Measurements from ENCODE around the gene STPG1. TPM values are rescaled to one million over a fixed set of nuclear protein-coding genes. Genes with fewer than 3 reads are reported as not detected.

Gene STPG1
- total RNA-seq, 1 donor from 2014 or later = 4.2 TPM

DNA sequence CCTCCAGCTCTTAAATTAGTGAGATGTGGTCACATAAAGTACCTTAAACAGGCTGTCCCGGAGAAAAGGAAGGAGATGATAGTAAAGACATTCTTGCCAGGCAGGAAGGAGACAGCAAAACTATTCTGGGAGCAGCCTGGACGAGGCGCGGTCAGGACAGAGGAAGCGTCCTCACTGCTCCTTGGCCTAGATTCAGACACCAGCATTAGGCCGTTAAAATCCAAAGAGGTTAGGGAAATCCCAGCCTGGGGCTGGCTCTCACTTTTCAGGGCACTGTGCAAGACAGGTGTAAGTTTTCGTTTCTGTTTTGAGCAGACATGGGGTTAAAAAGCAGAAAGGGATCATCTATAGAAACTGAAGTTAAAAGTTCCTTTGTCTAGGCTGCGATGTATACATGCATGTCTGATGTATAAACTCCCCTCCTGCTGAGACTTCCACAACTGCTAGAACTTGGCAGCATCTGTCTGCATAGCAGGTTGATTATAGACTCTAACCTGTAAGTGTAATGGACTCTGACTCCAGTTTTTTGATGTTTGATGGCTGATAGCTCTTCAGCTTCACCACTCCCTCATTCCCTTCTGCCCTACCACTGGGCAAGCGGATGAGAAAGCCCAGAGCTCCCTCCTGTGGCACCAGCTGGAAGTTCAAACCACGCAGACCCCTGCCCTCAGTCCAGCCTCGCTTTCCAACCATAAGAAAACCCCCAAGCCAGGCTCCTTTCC lies 21.5 kb downstream of the STPG1 start:
- DNase-seq (ENCODE audit: extremely low spot score in 2 of 2) = peak in 1 of 2 donors; percentile 87
- TF ChIP-seq POLR2AphosphoS5 (IDR thresholded peaks at IDR 0.05; ENCODE audit: insufficient read depth in 1 of 2, low read depth in 1 of 2) = no peak
- TF ChIP-seq, protein P1, sequence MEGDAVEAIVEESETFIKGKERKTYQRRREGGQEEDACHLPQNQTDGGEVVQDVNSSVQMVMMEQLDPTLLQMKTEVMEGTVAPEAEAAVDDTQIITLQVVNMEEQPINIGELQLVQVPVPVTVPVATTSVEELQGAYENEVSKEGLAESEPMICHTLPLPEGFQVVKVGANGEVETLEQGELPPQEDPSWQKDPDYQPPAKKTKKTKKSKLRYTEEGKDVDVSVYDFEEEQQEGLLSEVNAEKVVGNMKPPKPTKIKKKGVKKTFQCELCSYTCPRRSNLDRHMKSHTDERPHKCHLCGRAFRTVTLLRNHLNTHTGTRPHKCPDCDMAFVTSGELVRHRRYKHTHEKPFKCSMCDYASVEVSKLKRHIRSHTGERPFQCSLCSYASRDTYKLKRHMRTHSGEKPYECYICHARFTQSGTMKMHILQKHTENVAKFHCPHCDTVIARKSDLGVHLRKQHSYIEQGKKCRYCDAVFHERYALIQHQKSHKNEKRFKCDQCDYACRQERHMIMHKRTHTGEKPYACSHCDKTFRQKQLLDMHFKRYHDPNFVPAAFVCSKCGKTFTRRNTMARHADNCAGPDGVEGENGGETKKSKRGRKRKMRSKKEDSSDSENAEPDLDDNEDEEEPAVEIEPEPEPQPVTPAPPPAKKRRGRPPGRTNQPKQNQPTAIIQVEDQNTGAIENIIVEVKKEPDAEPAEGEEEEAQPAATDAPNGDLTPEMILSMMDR (IDR thresholded peaks at IDR 0.05) = peak; percentile 58 to 73 (median 73)
- H3K4me3 ChIP-seq = no peak overlapping the region
- H3K9me3 ChIP-seq = no peaks in the 10 kb centered on the region
- peak overlapping the region; percentile 84 for H3K27ac ChIP-seq
- H3K36me3 ChIP-seq = no peaks in the 10 kb centered on the region
- H3K27me3 ChIP-seq = no peaks in the 10 kb centered on the region
- H3K4me1 ChIP-seq = peaks cover 11% of the 10 kb centered on the region
- intact Hi-C loops (cut with DNase I) = loop anchor here (5.0 kb wide), 1 partner anchor 190 kb away; no protein-coding TSS in a partner anchor

DNA sequence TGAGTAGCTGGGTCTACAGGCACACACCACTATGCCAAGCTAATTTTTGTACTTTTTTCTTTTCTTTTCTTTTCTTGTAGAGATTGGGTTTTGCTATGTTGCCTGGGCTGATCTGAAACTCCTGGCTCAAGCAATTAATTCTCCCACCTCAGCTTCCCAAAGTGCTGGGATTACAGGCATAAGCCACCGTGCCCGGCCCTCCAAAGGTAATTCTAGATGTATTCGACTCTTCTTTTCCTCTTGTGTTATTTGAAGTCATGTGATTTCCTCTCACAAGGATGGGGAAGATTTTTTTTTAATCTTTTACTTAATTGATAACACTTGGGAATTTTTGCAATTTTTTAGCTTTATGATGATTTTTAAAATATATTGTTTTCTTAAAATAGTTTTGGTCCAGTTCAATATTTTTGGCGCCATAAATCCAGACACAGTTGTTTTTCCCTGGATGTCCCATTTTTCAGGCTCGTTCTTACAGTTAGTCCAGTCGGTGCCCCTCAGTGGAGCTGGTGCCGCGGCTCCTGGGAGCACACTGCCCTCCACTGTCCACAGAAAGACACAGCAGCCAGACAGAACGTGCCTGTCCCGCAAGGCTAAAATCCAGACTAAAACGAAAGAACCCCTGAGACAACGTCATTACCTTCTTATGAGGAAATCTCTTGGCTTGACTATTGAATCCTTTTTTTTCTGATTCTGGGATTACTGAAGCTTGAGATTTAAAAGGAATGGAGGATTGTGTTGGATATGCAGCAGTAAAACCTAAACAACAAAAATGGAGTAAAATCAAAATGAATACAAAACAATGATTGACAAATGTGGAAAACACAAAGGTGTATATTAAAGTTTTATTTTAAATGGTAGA lies 22.4 kb downstream of the STPG1 start:
- intact Hi-C loops (cut with DNase I) = loop anchor here (5.0 kb wide), 1 partner anchor 189 kb away; no protein-coding TSS in a partner anchor
- Histone ChIP-seq H3K36me3 (no peaks in the 10 kb centered on the region), H3K4me3 (no peak overlapping the region), H3K27ac (peak overlapping the region; percentile 84), H3K27me3 (no peaks in the 10 kb centered on the region), H3K9me3 (no peaks in the 10 kb centered on the region), H3K4me1 (peaks cover 19% of the 10 kb centered on the region)
- peak in 1 of 2 donors; percentile 96 for DNase-seq (ENCODE audit: extremely low spot score in 2 of 2)
- TF ChIP-seq, protein P1 (IDR thresholded peaks at IDR 0.05) = peak; percentile 74 to 98 (median 89)
- TF ChIP-seq POLR2A (IDR thresholded peaks at IDR 0.05) = no peak
- TF ChIP-seq POLR2AphosphoS5 (IDR thresholded peaks at IDR 0.05; ENCODE audit: insufficient read depth in 1 of 2, low read depth in 1 of 2) = peak in 1 of 2 donors; percentile 34

DNA sequence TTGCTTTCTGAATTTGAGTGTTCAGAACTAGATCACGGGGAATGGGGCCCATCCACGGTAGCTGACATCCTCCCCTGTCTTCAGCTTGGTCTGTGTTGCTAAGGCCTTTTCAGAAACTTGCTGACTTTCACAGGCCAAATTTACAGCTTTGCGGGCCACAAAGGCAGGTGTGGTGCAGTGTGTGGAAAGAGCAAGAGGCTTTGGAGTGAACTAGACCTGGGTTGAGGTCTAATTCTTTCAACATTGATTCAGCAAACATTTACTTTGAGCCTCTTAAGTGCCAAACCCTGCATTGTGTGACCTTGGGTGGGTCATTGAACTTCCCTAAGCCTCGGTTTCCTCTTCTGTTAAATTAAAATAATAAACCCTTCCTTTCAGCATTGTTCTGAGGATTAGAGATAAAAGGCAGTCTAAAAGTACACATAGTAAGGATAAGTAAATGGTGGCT lies 24.3 kb downstream of the STPG1 start:
- TF ChIP-seq POLR2AphosphoS5 (IDR thresholded peaks at IDR 0.05; ENCODE audit: insufficient read depth in 1 of 2, low read depth in 1 of 2) = no peak
- TF ChIP-seq, protein P1 (IDR thresholded peaks at IDR 0.05) = no peak
- TF ChIP-seq POLR2A (IDR thresholded peaks at IDR 0.05) = no peak
- Histone ChIP-seq H3K36me3 (no peaks in the 10 kb centered on the region), H3K4me3 (no peak overlapping the region), H3K9me3 (no peaks in the 10 kb centered on the region), H3K27me3 (no peaks in the 10 kb centered on the region), H3K27ac (no peak overlapping the region), H3K4me1 (peaks cover 35% of the 10 kb centered on the region)
- intact Hi-C loops (cut with DNase I) = no loop called here
- DNase-seq (ENCODE audit: extremely low spot score in 2 of 2) = peak in 1 of 2 donors; percentile 62

DNA sequence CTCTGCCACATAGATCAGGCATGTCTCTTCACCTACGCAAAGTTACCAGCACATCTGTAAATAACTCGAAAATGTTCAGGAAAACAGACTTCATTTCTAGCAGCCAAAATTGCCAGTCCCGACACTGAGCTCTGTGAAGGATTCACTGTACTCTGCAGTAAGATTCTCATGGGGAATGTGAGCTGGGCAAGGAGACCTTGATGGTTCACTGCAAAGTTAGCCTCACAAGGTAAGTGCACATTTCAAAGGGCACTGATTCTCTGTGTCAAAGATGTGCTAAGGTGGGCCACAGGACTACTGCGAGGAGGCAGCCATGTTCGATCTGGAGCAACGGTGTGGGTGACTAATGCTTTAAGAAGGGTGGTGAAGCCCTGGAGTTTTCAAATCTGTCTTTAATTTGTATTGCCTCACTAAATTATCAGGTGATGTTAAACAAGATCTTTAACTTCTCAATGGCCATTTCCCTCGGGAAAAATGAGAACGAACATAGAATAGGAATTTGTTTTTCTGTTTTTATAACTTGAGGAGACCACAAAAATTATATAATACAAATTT lies 25.2 kb downstream of the STPG1 start:
- H3K36me3 ChIP-seq = no peaks in the 10 kb centered on the region
- H3K9me3 ChIP-seq = no peaks in the 10 kb centered on the region
- H3K27me3 ChIP-seq = no peaks in the 10 kb centered on the region
- no peak for TF ChIP-seq POLR2AphosphoS5 (IDR thresholded peaks at IDR 0.05; ENCODE audit: insufficient read depth in 1 of 2, low read depth in 1 of 2)
- TF ChIP-seq POLR2A (IDR thresholded peaks at IDR 0.05) = no peak
- TF ChIP-seq, protein P1 (IDR thresholded peaks at IDR 0.05) = no peak
- H3K4me1 ChIP-seq = peaks cover 43% of the 10 kb centered on the region
- H3K27ac ChIP-seq = no peak overlapping the region
- intact Hi-C loops (cut with DNase I) = no loop called here
- no peak overlapping the region for H3K4me3 ChIP-seq
- peak in 1 of 2 donors; percentile 77 for DNase-seq (ENCODE audit: extremely low spot score in 2 of 2)

Measured in vagina (tissue), 2 donors.